ENCODE results near the gene HPS4.

HPS4 gene

GRCh38 chr22:26476705-26477340 is 6.8 kb downstream of the HPS4 start:
- TF ChIP-seq EZH2 (IDR thresholded peaks at IDR 0.05; ENCODE audit: borderline replicate concordance, low read depth, low read length, severe bottlenecking): no peak
- no peak for TF ChIP-seq CTCF (IDR thresholded peaks at IDR 0.05; ENCODE audit: borderline replicate concordance, extremely low read depth, low read length, poor library complexity, severe bottlenecking)
- H3K36me3 ChIP-seq (ENCODE audit: insufficient read depth, low read length): peaks cover 76% of the 10 kb centered on the region
- no peak overlapping the region for H2AFZ ChIP-seq (ENCODE audit: low read depth, low read length)
- H3K4me3 ChIP-seq (ENCODE audit: low read depth in 1 of 2, low read length in 2 of 2): no peak overlapping the region
- peaks cover 59% of the 10 kb centered on the region for H3K4me1 ChIP-seq (ENCODE audit: insufficient read depth, low read length)
- ATAC-seq (ENCODE audit: insufficient read depth, low read depth): no peak
- no peak overlapping the region for H3K9ac ChIP-seq (ENCODE audit: low read depth, low read length)
- no peaks in the 10 kb centered on the region for H3K27me3 ChIP-seq (ENCODE audit: insufficient read depth, low read length, poor library complexity)
- no peaks in the 10 kb centered on the region for H4K20me1 ChIP-seq (ENCODE audit: insufficient read depth, low read length)
- H3K4me2 ChIP-seq (ENCODE audit: insufficient read depth, low read length): peak overlapping the region; percentile 90; the same call in 1 of the 2 replicates
- peaks cover 82% of the 10 kb centered on the region for H3K79me2 ChIP-seq (ENCODE audit: insufficient read depth, low read length)
- no peaks in the 10 kb centered on the region for H3K9me3 ChIP-seq (ENCODE audit: insufficient read depth, low read length, severe bottlenecking)
- peak overlapping the region; percentile 41; the same call in 1 of the 2 replicates for H3K27ac ChIP-seq (ENCODE audit: low read length)
- DNase-seq: no peak

- Histone ChIP-seq H3K27ac (ENCODE audit: low read length) (no peak overlapping the region), H4K20me1 (ENCODE audit: insufficient read depth, low read length) (no peaks in the 10 kb centered on the region; the same call in 1 of the 2 replicates), H3K9me3 (ENCODE audit: insufficient read depth, low read length, severe bottlenecking) (no peaks in the 10 kb centered on the region), H3K4me1 (ENCODE audit: insufficient read depth, low read length) (peaks cover 37% of the 10 kb centered on the region), H3K4me3 (ENCODE audit: low read depth in 1 of 2, low read length in 2 of 2) (no peak overlapping the region), H3K36me3 (ENCODE audit: insufficient read depth, low read length) (peaks cover 84% of the 10 kb centered on the region), H2AFZ (ENCODE audit: low read depth, low read length) (no peak overlapping the region), H3K9ac (ENCODE audit: low read depth, low read length) (no peak overlapping the region), H3K27me3 (ENCODE audit: insufficient read depth, low read length, poor library complexity) (no peaks in the 10 kb centered on the region), H3K79me2 (ENCODE audit: insufficient read depth, low read length) (peaks cover 60% of the 10 kb centered on the region), H3K4me2 (ENCODE audit: insufficient read depth, low read length) (peak overlapping the region; percentile 8; the same call in 1 of the 2 replicates)
- ATAC-seq (ENCODE audit: insufficient read depth, low read depth): no peak
- TF ChIP-seq EZH2 (IDR thresholded peaks at IDR 0.05; ENCODE audit: borderline replicate concordance, low read depth, low read length, severe bottlenecking) (no peak), CTCF (IDR thresholded peaks at IDR 0.05; ENCODE audit: borderline replicate concordance, extremely low read depth, low read length, poor library complexity, severe bottlenecking) (no peak)
- no peak for DNase-seq
These were observed 8.9 kb downstream of the HPS4 start for GRCh38 chr22:26474682-26475081.

GRCh38 chr22:26471522-26471921 is 12.1 kb downstream of the HPS4 start:
- Histone ChIP-seq H3K27me3 (ENCODE audit: insufficient read depth, low read length, poor library complexity) (no peaks in the 10 kb centered on the region), H3K27ac (ENCODE audit: low read length) (no peak overlapping the region), H2AFZ (ENCODE audit: low read depth, low read length) (no peak overlapping the region), H3K4me3 (ENCODE audit: low read depth in 1 of 2, low read length in 2 of 2) (no peak overlapping the region), H3K4me1 (ENCODE audit: insufficient read depth, low read length) (peaks cover 6% of the 10 kb centered on the region; the same call in 1 of the 2 replicates), H3K9ac (ENCODE audit: low read depth, low read length) (no peak overlapping the region), H4K20me1 (ENCODE audit: insufficient read depth, low read length) (no peaks in the 10 kb centered on the region; the same call in 1 of the 2 replicates), H3K36me3 (ENCODE audit: insufficient read depth, low read length) (peaks cover 95% of the 10 kb centered on the region), H3K9me3 (ENCODE audit: insufficient read depth, low read length, severe bottlenecking) (no peaks in the 10 kb centered on the region), H3K4me2 (ENCODE audit: insufficient read depth, low read length) (no peak overlapping the region), H3K79me2 (ENCODE audit: insufficient read depth, low read length) (peaks cover 29% of the 10 kb centered on the region)
- TF ChIP-seq EZH2 (IDR thresholded peaks at IDR 0.05; ENCODE audit: borderline replicate concordance, low read depth, low read length, severe bottlenecking): no peak
- no peak for TF ChIP-seq CTCF (IDR thresholded peaks at IDR 0.05; ENCODE audit: borderline replicate concordance, extremely low read depth, low read length, poor library complexity, severe bottlenecking)
- DNase-seq (no peak), ATAC-seq (ENCODE audit: insufficient read depth, low read depth) (no peak)
